ENCODE data around the gene OTUB2.

The OTUB2 gene

DNA sequence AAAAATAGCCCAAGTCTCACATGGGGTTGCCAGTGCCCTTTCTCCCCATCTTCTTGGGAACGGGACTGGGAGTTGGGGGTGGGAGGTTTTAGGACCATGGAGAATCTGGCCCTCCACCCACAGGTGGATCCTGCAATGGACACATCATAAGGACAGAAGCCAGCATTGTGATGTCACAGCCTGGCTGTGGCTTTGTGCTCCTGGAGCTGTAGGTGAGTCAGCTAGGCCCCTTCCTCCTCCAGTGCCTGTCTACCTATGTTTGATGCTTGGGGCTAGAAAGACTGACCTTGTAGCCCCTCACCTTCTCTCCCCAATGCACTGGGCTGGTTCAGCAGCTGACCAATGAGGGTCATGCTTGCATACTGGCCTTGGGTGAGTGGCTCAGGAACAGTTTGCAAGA is 29.1 kb upstream of the OTUB2 start, which contains the start of gene CCDC197:
Gene CCDC197, plus strand, starts transcription at position 220 of the 400 bp plus-strand sequence. CDS start 831 bp downstream, outside the sequence.
- DNase-seq = no peak

DNA sequence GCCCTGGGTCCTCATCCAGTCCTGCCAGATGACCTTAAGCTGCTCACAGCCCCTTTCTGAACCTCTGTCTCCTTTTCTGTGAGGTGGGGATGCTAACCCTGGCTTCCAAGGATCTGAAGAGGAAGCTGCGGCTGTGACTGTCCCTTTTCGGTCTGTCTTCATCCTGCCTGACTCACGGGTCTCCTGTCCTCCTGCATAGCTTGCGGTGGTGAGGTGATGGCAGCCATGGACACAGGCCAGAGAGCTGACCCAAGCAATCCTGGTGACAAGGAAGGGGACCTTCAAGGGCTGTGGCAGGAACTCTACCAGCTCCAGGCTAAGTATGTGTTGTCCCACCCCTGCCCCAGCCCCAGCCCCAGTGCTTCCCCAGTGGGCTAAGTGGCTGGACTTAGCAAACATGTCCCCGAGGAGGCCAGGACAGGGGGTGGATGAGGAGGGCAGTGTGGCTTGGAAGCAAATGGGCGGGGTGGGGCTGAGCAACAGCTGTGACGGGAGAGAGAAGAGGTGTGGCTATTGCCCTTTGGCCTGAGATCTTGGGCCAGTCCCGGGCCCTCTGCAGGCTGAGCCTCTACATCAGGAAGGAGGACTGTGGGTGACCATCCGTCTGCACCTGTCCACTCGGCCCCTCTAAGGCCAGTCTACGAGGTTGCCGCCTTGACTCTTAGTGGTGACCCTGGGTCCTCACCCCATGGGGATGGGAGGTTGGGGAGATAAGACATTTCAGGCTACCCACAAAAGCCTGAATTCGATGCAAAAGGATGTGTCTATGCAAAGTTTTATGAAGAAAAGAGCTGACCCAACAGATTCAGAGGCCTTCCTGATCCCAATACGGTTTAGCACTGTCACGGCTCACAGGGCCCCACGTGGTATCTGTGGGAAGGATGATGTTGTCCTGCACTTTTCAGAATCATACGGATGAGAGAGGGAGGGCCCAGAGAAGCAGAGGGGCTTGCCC is 27.9 kb upstream of the OTUB2 start:
- DNase-seq = no peak

DNA sequence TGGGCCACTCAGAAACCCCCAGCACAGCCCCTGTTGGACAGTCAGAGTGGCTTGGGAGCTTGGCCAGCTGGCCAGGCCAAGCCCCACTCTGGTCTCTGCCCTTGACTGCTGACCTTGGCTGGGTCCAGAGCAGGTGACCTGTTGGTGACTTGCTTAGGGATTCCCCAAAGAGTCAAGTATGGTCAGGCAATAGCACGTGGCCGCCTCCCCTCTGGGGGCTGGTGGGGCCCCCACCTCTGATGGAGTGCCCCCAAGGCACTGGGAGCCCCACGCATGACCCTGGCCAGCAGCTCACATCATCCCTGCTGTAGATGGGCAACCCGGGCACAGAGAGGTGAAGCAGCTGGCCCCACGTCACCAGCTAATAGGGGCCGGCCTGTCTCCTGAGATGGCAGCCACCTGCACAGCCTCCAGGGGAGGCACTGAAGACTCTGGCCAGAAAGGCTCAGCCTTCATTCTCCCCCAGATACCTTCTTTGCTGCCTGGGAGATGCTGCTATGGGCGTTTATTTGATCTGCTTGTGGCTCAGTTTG is 27.2 kb upstream of the OTUB2 start:
- DNase-seq = no peak

DNA sequence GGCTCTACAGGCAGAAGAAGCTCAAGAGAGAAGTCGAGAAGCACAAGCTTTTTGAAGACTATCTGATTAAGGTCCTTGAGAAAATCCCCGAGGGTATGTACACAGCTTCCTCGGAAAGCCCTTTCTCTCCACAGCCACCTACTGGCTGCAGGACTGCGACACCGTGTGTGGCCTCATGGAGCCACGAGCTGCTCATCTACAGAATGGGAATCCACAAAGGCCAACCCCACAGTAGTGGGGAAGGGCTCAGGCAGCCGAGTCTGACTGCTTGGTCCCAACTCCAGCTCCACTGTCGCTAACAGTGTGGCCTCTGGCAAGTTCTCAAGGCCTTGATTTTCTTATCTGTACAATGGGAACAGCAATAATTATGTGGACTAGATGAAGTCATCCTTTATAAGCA is 26.6 kb upstream of the OTUB2 start:
- no peak for DNase-seq

DNA sequence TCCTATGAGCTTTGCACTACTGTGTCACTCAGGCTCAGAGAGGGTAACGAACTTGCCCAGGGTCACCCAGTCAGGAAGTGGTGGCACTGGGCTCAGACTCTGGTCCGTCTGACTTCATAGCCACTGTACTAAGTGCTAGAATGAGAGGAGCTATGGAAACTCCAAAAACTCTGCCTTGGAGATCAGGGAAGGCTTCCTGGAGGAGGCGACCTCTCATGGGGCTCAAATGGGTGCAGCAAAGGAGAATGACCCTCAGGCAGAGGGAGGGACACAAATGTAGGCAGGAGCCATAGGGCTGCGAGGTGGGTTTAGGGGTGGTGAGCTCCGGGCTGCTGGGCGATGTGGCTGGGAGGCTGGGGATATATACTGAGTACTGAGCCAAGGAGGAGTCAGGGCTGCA is 25.9 kb upstream of the OTUB2 start:
- no peak for DNase-seq

DNA sequence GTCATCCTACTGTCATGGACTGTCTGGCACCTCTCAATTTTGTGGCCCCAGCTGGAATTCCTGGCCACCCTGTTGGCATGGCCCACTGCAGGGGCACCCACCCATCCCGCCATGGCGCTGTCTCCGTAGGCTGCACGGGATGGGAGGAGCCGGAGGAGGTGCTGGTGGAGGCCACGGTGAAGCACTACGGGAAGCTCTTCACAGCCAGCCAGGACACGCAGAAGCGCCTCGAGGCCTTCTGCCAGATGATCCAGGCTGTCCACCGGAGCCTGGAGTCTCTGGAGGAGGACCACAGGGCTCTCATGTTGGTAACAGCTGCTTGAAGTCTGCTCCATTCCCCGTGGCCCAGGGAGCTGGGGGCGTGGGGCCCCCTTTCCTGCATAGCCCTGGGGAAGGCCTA is 25.1 kb upstream of the OTUB2 start:
- no peak for DNase-seq

DNA sequence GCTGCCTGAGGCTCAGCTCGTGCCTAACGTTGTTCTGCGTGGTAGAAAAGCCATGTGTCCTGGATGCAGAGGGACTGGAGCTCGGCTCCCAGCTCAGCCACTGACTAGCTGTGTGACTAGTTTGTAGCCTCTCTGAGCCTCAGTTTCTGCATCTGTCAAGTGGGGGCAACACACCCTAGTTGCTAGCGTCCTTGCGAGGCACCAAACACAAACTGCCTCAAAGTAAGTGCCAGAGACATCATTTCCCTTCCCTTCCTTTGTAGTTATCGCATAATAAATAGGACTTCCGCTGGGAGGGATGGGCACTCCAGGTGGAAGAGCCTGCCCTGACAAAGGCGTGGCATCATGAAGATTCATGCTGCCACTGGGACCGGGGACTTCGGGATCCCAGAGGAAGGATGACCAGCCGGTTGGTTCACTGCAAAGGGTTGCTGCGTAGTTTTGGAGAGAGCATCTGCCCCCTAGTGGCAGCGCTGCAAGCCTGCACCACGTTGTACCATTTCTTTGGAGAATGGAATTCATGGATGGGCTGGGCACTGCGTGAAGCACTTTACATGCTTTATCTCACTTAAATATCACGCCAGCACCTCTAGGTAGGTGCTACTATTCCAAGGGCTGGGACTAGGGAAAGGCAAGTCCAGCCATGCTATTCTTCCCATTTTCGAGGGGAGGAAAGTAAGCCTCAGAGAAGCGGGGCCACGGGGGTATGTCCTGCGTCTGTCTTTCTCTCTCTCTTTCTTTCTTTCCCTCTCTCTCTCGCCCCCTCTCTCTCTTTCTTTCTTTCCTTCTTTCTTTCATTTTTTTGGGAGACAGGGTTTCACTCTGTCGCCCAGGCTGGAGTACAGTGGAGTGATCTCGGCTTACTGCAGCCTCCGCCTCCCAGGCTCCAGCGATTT is 24.4 kb upstream of the OTUB2 start:
- peak; percentile 46 for DNase-seq

DNA sequence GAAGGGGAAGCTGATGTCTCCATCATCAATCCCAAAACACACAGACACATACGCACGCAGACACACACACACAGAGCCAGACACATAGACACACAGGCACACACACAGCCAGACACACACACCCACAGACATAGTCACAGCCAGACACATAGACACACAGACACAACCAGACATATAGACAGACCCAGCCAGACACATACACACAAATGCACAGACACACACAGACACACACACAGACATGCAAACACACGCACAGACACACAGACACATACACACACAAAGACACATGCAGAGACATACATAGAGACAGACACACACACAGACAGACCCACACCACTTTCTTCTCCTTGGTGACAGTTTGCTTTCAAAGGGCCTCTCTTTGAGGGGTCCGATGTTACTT is 22.7 kb upstream of the OTUB2 start:
- DNase-seq = no peak

DNA sequence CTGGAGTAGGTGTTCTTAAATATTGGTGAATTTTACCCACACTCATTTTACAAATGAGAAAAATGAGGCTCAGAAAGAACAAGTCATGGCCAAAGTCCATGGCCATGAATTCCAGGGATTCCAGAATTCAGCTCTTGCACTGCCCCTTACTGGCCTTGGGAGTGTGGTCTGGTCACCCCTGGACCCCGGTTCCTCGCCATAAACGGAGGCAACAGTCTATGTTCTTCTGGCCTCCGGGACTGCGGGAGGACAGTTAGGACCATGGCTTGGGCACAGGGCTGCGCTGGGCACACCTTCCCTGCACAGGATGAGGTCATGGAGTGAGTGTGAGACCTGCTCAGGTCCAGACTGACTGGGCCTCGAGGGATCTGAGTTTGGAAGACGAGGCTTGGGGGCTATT is 22.1 kb upstream of the OTUB2 start:
- DNase-seq = no peak

DNA sequence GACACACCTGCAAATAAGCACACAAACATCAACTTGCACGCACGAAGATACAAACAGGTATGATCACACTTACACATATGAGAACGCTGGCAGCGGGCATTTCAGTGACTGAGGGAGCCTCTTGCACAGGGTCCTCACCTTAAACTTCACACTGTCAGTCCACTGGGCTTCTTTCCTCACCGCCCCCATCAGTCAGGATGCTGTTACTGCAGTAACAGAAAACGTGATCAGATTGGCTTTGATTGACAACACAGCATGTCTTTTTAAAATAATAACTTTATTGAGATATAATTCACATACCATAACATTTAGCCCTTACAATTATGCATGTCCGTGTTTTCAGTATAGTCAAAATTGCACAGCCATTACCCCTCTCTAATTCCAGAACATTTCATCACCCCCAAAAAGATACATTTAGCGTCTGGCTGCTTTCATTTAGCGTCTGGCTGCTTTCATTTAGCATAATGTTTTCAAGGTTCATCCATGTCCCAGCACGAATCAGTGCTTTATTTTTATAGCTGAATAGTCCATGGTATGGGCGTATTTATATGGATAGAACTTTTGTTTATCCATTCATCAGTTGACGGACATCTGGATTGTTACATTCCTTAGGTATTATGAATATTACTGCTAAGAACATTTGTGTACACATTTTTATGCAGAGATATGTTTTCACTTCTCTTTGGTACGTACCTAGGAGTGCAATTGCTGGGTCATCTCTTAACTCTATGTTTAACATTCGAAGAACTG is 20.6 kb upstream of the OTUB2 start:
- no peak for DNase-seq

DNA sequence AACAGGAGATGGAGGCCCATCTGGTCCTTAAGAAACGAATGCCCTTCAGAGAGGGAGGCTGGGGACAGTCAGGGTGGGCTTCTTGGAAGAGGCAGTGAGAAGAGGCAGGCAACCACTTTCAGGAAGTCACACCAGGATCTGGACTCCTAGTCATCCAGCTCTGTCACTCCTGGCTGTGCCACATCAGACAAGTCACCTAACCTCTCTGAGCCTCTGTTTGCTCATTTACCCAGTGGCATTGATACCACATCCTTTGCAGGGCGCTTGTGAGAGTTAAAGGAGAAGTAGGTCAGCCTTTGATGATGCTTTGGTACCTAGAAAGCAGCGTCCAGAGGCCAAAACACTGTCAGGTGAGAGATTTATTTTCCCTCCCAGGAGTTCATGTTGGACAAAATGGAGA is 17.9 kb upstream of the OTUB2 start:
- DNase-seq = no peak

DNA sequence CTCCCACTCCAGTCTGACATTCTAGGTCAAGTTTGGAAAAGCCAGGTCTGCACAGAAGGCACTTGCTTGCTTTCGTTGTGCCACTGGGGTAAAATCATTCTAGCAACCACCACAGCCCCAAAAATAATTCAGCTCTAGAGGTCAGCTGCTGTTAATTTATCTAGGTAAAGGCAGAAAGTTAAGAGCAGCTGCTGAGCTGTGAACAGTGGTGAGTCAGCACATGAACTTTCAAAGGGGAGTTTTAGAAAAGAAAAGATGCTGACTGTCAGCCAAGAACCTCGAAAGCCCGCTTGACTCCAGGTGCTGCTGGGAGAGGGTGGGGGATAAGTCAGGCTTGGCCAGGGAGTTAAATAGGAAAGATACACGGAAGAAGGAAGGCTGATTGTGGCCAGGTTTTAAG is 16.4 kb upstream of the OTUB2 start:
- DNase-seq = no peak

DNA sequence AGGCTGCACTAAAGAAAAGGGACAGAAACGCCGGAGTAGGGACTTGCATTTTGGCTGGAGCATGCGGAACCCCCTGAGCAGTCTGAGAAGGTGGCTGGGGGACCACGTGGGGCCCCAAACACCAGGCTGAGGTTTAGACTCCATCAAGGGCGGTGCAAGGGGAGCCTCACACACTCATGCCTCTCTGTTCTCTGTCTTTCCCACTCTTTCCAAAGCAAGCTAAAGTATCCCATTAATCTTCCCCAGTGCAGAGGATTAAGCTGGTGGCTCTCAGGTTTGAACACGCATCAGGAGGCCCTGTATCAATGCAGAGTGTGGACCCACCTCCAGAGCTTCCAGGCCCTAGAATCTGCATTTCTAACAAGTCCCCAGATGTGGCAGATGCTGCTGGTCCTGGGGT is 15.5 kb upstream of the OTUB2 start:
- DNase-seq = no peak

DNA sequence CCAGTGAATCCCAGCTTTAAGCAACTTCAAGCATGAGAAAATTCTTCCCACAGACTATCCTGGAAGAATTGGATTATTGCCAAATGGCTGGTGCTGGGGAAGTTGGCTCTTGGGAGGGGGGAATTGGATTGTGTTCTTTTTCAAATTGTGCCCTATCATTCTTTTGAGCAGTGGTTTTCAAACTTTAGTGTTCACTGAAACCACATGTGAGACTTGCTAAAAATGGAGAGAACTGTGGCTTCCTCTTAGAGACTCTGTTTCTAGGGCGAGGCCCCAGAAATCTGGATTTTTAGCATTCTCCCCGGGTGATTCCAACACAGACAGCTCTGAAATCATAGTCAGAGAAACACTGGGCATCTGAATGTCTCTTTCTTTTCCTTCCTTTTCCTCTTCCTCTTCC is 14.3 kb upstream of the OTUB2 start:
- no peak for DNase-seq

DNA sequence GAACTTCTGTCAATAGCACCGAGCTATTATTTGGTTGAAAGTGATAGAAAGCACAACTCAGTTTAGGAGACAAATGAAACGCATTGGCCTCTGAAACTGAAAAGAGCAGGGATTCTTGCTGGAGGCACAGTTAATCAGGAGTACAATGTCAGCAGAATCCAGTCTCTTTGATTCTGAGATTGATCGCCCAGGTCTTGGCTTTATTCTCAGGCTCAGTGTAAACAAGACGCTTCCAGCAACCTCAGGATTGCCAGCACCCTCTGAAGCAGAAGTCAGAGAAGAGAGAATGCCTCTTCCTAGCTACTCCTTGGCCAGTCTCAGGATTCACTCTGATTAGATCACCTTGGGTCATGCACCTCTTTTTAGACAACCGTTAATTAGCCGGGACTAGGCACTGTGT is 11.8 kb upstream of the OTUB2 start:
- no peak for DNase-seq

DNA sequence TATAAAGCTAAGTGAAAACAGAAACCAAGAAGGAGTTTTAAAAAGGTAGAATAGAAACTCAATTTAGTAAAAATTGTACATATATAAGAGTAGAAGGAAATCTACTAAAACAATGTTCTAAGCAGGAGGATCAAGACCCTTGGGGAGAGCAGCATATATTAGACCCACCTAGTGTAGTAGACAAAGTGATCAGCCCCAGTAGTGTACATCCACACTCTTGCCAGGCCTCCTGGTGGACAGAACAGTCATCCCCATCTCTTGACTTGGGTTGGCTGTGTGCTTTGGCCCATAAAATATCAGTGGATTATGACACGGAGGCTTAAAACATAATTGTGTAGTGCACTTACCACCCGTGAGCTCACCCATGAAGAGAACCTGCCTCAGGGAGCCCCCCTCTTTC is 10.9 kb upstream of the OTUB2 start:
- no peak for DNase-seq

DNA sequence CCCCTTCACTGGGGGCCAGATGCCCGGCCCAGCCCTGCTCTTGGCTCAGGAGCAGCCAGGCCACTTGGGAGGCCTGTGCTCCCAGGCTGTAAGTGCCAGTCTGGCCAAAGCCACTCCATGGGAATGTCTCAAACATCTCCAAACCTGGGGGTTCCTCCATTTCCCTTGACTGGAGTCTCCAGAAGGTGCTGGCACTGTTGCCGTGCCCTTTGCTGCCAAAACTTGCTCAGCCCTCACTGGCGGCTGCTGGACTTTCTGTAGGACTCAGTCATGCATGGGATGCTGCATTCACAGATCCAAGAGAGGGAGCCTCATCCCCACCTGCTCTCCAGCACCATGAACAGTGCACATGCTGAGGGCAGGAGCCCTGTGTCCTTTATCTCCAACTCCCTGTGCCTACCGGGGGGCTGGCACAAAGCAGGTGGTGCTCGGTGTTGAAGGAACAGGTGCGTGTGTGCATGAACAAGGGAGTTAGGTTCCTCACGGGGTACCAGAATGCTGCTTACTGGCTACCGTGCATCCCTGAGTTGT is 9.6 kb upstream of the OTUB2 start:
- DNase-seq = no peak

DNA sequence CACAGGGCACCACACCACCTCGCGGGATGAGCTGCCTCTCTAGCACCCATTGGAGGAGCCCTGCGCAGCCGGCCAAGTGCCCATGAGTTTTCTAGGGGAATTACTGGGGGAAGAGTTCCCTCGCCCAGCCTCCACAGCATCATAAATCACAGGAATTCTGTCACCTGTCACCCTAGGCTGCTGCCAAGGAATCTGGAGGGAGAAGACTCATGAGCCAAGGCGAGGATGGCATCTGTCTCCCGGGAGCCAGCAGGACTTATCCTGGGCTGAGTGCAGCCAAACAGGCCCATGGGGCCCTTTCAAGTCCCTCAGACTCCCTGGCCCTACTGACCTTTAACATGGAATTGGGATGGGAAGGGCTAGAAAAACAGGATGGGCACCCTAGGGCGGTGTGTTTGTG is 7.8 kb upstream of the OTUB2 start:
- no peak for DNase-seq

DNA sequence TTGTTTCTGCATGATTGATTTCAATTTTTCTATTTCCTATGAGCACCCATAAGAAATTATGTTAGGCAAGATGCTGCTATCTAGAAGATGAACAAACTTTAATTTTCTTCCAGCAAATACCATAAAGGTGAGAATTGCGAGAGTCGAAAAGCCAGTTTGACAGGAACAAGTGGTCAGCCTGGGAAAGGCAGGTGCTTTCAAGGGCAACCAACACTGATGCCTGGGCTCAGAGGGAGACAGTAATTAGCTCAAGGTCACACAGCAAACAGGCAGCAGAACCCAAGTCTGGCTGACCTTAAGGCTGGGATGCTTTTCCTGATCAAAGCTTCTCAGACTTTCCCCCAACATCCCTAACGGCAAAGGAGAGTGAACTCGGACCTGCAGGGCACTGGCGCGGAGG is 6.8 kb upstream of the OTUB2 start:
- DNase-seq = no peak

DNA sequence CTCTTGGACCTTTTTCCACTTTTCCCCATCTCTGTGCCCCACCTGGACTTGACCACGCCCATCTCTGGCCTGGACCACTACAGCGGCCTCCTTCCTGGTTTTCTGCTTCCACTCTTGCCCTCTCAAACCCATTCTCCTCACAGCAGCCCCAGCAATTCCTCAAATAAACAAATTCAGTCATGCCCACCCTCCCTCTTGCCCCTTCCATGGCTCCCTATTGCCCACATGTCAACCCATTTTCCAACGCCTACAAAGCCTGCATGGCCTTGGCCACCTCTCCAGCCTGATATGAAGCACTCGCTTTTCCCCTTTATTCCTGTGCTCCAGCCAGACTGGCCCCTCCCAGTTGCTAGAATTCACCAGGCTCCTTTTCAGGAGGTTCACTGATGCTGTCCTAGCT is 5.9 kb upstream of the OTUB2 start:
- DNase-seq = no peak

DNA sequence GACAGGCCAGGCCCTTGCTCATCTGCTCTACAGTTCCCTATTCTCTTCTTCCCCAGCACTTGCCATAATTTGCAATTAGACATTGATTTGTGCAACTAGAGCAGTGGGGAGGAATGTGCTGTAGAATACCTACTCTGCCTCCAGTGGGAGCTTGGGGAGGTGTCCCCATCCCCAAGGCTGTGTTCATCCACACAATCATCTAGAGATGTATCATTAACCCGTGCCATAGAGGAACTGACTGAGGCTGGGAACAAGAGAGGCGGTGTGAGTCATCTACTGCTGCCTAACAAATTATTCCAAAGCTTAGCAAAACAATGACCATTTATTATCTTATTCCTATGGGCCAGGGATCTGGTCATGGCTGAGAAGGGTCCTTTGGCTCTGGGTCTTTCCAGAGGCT is 5.1 kb upstream of the OTUB2 start:
- no peak for DNase-seq

DNA sequence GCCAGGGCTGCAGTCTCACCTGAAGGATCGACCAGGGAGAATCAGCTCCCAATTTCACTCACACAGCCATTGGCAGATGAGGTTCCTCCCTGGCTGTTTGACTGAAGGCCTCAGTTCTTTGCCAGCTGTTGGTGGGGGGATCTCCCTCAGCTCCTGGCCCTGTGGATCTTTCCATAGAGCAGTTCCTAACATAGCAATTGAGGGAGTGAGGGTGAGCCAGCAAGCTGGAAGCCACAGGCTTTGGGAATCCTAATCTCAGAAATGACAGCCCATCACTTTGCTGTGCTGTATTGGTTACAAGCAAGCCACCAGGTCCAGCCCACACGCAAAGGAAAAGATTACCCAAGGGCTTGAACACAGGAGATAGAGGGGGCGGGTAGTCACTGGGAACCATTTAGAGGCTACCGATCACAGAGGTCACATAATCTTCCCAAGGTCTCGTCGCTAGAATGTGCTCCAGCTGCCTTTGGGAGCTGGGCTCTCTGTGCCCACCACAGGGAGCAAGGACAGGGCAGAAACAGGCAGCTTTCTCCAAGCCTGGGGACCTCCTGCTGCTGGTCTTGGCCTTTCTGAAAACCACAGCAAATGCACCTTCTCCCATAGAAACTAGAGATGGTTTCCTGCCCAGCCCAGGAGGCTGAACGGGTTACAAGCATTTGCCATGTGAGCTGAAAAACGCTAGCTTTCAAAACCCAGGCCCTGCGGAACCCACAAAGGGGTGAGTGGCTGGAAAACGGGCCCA is 4.6 kb upstream of the OTUB2 start:
- DNase-seq = no peak

All from NCI-H146 (cell line).